ENCODE data around the gene PSME4. TPM values are rescaled to one million over a fixed set of nuclear protein-coding genes. Genes with fewer than 3 reads are reported as not detected.

Gene PSME4
- total RNA-seq, 1 experiment from 2014 or later: 87.4 TPM

- Histone ChIP-seq H3K23ac (ENCODE audit: insufficient read length, low read depth, low read length) (no peak overlapping the region), H4K8ac (replicated peaks; ENCODE audit: insufficient read length, low read depth, low read length) (no peak overlapping the region), H3K18ac (ENCODE audit: insufficient read length, low read depth, low read length) (no peak overlapping the region), H3K56ac (ENCODE audit: insufficient read length, low read depth, low read length) (no peak overlapping the region), H3K23me2 (ENCODE audit: insufficient read length, low read depth, low read length, poor library complexity, severe bottlenecking) (no peaks in the 10 kb centered on the region), H3K79me1 (ENCODE audit: insufficient read depth, low read depth, low read length, poor library complexity, severe bottlenecking) (no peaks in the 10 kb centered on the region), H3K9ac (ENCODE audit: extremely low read depth, insufficient read length, low read length) (no peak overlapping the region), H3K4me1 (ENCODE audit: insufficient read depth, low read length) (no peaks in the 10 kb centered on the region; the same call in 1 of the 2 replicates), H2BK5ac (ENCODE audit: insufficient read length, low read length) (no peak overlapping the region), H3K9me3 (ENCODE audit: control insufficient read depth, low read depth, low read length) (no peaks in the 10 kb centered on the region), H2BK12ac (ENCODE audit: insufficient read length, low read depth, low read length) (no peak overlapping the region), H4K20me1 (ENCODE audit: control insufficient read depth, insufficient read depth, insufficient read length) (no peaks in the 10 kb centered on the region), H2BK20ac (ENCODE audit: low read depth, low read length, poor library complexity, severe bottlenecking) (no peak overlapping the region), H3K4ac (ENCODE audit: low read depth, low read length) (no peak overlapping the region), H2BK120ac (ENCODE audit: low read depth, low read length, poor library complexity, severe bottlenecking) (no peak overlapping the region), H2AK5ac (ENCODE audit: insufficient read length, low read length) (no peak overlapping the region), H3K14ac (ENCODE audit: insufficient read depth, low read length) (no peak overlapping the region), H3K79me2 (ENCODE audit: insufficient read depth, low read length) (no peaks in the 10 kb centered on the region), H4K91ac (ENCODE audit: insufficient read length, low read depth, low read length) (no peak overlapping the region), H2AFZ (ENCODE audit: low read length) (no peak overlapping the region), H3K27ac (ENCODE audit: insufficient read length, low read depth, low read length) (no peak overlapping the region), H3T11ph (ENCODE audit: low read length) (no peak overlapping the region), H4K5ac (ENCODE audit: insufficient read length, low read depth, low read length) (no peak overlapping the region), H2BK15ac (ENCODE audit: low read depth, low read length) (no peak overlapping the region), H3K4me2 (ENCODE audit: insufficient read depth, insufficient read length, low read length) (no peak overlapping the region), H3K27me3 (ENCODE audit: insufficient read depth, low read length) (no peaks in the 10 kb centered on the region)
- Mint-ChIP-seq H3K27ac (no peak overlapping the region), H3K36me3 (ENCODE audit: insufficient read depth in 1 of 3, low read depth in 3 of 3) (no peaks in the 10 kb centered on the region), H3K9me3 (no peaks in the 10 kb centered on the region), H3K4me1 (no peaks in the 10 kb centered on the region), H3K4me3 (no peak overlapping the region), H3K27me3 (ENCODE audit: low read depth) (no peaks in the 10 kb centered on the region)
- no CpG with 5 or more reads among the region's 3 CpGs for WGBS (ENCODE audit: extremely low coverage, insufficient read length, low lambda C conversion rate)
- DNase-seq: no peak
- no peak for TF ChIP-seq CTCF (conservative IDR thresholded peaks at IDR 0.05)
Measured at GRCh38 chr2:54000524-54000923, 29.7 kb upstream of the PSME4 start.
